SU-DHL-6 (cell line): ENCODE results near the gene SLC45A3.
A peak's percentile ranks its signal among the peaks of the same experiment; 100 is the strongest.

Experiments
- EZH2phosphoT487 ChIP-seq: fragments of 200-600 bp; sonication (generic), shearing (Covaris generic); conservative IDR thresholded peaks from 2 replicates; pipeline ENCODE4 v1.6.1; 2018; ENCODE audit warnings: mild to moderate bottlenecking, antibody characterized with exemption, low read length, moderate library complexity, mixed read lengths
- TF ChIP-seq, protein P1 (sequence below): fragments of 200-600 bp; sonication (generic); IDR thresholded peaks from one replicate; pipeline ENCODE4 v1.5.1; 2017; ENCODE audit warnings: antibody characterized with exemption, mild to moderate bottlenecking, low read length, moderate library complexity; ENCODE audit not compliant: insufficient read depth, poor library complexity, severe bottlenecking

DNA sequence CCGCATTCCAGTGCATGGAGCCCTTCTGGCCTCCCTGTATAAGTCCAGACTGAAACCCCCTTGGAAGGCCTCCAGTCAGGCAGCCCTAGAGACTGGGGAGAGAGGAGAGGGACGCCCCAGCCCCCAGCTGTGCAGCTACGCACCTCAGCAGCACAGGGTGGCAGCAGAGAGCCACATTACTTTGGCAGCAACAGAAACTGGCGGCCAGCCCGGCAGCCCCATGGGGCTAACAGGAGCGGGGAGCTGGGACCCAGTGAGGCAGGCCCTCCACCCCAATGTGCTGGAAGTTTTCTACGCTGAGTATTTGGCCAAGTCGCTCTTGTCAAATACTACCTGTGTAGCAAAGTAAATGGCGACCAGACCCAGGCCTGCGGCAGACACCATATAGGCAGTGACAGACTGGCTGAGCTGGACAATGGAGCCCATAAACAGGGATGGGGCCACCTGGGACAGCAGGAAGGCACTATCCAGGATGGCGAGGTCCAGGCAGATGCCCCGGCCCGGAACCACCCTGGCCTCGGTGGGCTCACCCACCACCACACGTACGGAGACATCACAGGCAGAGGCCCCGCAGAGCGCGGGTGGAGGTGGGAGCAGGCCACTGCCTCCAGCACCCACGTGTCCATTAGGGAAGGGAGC lies 21.2 kb downstream of the SLC45A3 start:
- TF ChIP-seq, protein P1, sequence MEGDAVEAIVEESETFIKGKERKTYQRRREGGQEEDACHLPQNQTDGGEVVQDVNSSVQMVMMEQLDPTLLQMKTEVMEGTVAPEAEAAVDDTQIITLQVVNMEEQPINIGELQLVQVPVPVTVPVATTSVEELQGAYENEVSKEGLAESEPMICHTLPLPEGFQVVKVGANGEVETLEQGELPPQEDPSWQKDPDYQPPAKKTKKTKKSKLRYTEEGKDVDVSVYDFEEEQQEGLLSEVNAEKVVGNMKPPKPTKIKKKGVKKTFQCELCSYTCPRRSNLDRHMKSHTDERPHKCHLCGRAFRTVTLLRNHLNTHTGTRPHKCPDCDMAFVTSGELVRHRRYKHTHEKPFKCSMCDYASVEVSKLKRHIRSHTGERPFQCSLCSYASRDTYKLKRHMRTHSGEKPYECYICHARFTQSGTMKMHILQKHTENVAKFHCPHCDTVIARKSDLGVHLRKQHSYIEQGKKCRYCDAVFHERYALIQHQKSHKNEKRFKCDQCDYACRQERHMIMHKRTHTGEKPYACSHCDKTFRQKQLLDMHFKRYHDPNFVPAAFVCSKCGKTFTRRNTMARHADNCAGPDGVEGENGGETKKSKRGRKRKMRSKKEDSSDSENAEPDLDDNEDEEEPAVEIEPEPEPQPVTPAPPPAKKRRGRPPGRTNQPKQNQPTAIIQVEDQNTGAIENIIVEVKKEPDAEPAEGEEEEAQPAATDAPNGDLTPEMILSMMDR = peak; percentile 89
- no peak for TF ChIP-seq EZH2phosphoT487
